GM19468 (cell line): ENCODE measurements around the gene PCED1B.
"Not testable (repeated sequence)": the region's sequence is repeated elsewhere in the genome, so short reads cannot be mapped to it uniquely, and the experiment has no call there.

ENCODE experiments used
- ATAC-seq: cut with Tn5 transposase; IDR thresholded peaks from one replicate; pipeline ENCODE4 v1.9.1; 2021; ENCODE audit warnings: mild to moderate bottlenecking, moderate library complexity, moderate number of reproducible peaks; ENCODE audit not compliant: unreplicated experiment; ENCODE audit errors: extremely low read depth

The PCED1B gene

GRCh38 chr12:47159348-47159747 lies 79.9 kb downstream of the PCED1B start:
- no peak for ATAC-seq

GRCh38 chr12:47160316-47161244 lies 81.2 kb downstream of the PCED1B start:
- ATAC-seq = no peak

- ATAC-seq = no peak
These were observed 84.7 kb downstream of the PCED1B start for GRCh38 chr12:47164116-47164515.

DNA sequence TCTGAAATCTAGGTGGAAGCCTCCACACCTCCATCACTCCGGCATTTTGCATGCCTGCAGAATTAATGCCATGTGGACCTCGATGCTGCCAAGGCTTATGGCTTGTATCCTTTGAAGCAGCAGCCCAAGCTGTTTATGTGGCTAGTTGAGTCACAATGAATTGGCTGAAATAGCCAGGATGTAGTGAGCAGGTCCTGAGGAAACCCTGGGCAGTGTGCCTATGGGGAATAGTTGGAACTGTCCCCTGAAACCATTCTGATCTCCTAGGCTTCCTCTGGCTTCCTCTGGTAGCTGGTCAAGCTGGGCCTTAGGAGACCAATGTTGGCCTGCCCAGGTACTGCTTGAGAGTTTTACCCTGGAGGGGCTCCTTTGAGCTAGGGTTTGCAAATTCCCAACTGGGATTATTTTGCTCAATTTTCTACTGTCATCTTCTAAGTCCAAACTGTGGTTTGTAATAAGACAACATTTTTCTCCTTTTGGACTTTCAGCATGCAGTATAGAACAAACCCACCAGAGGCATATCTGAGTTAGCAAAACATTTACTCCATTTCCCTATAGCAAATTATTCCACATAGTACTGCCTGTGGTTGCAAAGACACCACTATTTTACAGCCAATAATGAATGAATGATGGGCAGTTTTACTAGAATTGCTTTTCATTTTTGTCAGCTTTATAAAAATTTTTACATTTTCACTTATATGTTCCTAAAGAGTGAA lies 85.5 kb downstream of the PCED1B start:
- no peak for ATAC-seq

- ATAC-seq = no peak
These were observed 86.5 kb downstream of the PCED1B start for GRCh38 chr12:47165934-47166333.

DNA sequence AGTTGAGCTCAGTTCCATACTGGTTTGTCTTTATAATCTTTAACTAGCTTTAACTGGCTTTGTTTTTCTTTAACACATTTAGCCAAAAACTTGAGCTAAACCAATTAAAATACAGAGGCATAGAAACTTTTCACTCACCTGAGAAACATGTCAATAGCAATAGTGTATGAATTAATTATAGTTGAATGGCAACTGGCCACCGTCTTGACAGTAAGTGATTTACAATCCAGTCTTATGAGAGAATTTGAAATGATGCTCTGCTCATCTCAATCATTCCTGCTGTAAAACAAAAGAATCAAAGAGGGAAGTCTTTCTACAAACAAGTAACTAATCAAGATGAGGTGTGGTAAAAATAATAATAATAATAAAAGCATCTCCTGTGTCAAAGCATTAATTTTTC lies 86.9 kb downstream of the PCED1B start:
- ATAC-seq = no peak

GRCh38 chr12:47170281-47170680 lies 90.9 kb downstream of the PCED1B start:
- not testable (repeated sequence) for ATAC-seq

DNA sequence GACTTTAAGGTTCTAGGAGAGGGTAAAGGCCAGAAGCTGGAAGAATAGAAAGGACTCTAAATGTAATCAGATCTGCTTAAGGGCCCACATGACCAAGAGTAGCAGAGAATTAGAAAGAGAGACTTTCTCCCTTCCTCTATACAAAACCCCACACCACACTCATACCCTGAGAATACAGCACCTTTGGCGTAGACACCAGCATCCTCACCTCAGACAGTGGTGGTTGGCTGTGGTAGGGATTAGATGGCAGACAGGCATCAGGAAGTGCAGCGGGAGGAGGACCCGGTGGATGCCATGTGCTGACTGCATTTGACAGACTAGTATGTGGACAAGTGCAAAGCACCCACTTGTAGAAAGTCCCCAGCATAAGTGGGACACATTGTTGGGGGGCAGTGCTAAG lies 98.6 kb downstream of the PCED1B start:
- no peak for ATAC-seq

DNA sequence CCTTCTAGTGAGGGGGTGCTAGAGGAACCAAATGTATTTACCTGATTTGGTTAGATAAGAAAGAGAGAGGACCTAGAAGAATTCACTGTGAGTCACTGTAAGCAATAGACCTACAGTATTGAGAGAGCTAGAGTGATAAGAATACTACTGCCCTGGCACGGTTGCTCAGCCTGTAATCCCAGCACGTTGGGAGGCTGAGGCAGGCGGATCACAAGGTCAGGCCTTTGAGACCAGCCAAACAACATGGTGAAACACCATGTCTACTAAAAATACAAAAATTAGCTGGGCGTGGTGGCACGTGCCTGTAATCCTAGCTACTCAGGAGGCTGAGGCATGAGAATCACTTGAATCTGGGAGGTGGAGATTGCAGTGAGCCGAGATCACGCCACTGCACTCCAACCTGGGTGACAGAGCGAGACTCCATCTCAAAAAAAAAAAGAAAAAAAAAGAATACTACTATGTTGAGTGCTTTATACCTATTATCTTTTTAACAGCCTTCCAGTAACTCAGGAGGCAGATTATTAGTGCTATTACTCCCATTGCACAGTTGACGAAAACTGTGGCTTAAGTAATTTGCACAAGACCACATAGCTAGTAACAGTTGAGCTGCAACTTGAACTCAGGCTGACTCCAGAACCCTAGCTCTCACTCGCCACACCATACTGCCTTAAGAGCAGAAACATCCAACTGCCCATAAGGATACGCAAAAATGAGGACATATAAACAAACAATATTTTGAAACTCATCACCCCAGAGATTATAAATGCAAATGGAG lies 102.9 kb downstream of the PCED1B start:
- not testable (repeated sequence) for ATAC-seq

DNA sequence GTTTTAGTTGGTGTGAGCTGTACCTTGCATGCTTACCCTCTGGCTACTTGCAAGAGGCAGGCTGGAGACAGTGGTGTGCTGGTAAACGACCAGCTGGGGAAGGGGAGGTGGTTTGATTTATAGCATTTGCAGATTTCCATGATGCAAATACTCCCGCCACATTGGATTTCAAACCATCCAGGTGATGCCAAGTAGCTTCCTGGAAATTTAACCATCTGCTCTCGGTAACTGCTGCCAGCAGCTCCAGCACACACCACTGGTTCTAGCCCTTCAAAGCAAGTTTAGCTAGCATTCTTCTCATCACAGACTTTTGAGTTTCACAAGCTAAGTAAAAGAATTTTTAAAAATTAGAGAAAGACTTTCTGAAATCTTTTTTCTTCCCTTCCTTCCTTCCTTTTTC lies 104.8 kb downstream of the PCED1B start:
- no peak for ATAC-seq

DNA sequence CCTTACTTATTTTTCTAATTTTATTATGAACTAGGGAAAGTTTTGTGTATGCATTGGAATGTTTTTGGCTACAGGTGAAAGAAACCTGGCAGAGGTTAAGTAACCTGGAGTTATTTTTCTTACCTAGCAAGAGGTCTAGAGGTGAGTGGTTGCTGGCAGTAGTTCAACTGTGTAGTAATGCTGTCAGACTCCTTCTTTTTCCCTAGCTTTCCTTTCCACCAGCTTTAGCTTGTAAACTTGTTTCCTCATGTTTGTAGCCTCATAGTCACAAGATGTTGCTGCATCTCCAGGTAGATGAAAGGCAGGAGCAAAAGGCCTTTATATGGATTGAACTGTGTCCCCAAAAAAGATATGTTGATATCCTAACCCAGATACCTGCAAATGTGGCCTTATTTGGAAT lies 105.4 kb downstream of the PCED1B start:
- no peak for ATAC-seq

DNA sequence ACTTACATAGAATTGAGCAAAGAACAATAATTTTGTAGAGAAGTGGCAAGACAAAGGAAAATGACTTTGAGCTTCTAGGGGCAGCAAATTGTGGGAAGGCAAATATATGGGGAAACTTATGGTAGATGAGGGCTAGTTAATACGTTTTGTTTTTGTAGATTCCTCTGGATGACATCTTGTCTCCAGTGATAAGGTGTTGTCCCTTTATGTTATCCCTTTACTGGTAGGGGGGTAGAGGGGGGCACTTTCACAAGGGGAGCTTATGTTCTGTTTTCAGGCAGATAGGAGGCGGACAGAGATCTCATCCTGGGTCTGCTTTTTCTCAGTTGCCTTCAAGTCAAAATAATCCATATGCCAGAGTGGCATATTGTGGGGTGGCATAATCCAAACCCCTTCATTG lies 106.8 kb downstream of the PCED1B start:
- ATAC-seq = no peak

DNA sequence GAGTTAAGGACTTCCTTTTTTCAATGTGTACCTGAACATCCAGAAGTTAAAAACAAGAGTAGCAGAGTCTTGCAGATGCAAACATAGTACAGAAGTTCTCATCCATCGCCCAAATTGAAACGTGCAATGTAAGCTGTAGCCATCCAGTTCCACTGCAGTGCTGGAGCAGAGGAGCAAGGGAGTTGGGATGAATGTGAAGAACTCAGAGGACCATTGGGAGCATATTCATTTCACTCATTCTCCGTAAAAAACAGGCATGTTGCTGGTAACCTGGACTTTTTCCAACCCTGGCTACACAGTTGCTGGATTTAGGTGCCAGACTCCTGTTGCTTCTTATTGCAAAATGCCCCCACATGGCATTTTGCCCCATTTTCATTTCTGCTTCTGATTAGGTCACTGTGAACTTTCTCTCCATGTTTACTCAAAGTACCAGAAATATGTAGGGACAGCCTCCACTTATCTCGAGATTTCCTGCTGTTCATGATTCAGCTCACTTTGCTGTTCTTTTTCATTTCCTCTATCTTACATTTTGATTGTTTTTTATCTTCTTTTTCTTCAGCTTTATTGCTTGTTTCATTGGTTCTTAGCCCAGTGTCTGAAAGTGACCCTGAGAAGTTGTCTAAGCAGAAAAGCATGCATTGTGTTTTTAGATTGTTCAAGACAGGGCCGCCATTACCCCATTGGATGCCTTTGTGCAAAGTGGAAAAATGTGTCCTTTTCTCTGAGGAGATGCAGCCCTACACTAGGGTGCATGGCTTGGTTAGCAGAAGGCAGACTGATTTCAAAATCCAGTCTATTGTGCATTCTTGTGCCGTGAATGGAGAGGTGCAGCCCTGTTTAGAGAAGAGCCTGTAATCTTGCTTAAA lies 109.4 kb downstream of the PCED1B start:
- ATAC-seq = no peak

GRCh38 chr12:47189728-47190127 lies 110.3 kb downstream of the PCED1B start:
- ATAC-seq = no peak

- no peak for ATAC-seq
These were observed 110.9 kb downstream of the PCED1B start for GRCh38 chr12:47190271-47190750.

DNA sequence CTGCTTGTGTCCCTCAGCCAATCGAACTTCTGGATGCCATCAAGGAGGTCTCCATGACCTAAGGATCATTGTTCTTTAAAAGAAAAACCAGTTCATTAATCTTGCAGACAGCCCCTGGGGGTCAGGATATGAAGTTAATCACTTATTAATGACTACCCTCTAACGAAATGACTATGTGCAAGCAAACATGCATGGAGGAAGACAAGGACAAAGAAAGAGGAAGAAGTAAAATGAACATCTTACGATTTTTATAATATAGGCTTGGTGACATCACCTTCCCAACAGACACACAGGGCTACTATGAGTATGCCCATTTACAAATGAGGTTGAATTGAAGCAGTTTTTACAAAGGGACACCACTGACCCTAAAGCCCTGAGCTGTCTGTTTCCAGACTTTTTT lies 111.5 kb downstream of the PCED1B start:
- no peak for ATAC-seq

DNA sequence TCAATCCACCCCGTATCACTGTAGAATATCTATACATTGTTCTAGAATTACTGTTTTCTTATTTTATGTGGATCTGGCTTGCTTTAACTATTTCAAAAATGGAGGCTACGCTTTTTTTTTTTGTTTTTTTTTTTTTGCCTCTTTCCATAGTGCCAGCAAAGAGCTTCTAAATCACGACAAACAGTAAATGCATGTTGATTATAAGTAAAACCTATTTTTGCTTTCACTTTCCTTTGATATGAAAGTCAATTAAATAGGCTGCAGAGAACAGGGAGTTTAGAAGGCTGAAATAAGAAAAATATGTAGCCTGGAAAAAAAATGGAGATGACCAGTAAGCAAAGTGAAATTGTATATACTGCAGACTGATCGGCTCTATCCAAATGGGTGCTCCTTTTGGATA lies 112.6 kb downstream of the PCED1B start:
- ATAC-seq = no peak

DNA sequence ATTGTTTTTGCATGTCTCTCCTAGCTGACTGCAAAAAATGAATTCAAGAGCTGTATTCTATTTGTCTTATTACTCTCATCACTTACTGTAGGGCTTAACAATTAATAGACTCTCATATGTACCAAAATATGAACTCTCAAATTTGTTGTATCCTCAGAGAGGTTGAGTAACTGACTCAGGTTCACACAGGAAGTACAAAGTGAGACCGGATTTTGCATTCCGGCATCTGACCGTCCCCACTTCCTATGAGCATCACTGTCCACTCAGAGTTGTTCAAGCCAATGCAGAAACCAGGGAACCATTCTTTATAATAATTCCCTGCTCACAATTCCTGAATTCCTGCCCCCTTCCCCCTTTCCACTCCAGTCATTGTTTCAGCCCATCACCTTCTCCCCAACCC lies 113.6 kb downstream of the PCED1B start:
- ATAC-seq = no peak

DNA sequence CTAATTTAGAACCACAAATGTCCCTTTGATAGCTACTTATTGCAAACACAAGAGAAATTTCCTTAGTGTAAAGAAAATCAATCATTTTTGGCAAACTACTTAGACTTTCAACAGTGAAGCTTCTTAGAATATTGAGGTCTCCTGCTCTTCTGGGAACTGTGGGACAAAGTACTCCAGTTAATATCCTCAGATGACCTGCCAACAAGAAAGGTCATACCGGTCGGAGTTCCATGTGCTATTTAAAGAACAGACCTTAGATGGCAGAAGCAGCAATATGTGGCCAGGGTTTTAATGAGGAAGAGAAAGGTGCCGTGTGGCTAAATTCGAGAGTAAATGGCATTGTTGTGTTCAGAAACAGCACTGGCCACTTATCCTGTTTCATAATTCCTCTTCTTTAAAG lies 115.1 kb downstream of the PCED1B start:
- ATAC-seq = no peak

DNA sequence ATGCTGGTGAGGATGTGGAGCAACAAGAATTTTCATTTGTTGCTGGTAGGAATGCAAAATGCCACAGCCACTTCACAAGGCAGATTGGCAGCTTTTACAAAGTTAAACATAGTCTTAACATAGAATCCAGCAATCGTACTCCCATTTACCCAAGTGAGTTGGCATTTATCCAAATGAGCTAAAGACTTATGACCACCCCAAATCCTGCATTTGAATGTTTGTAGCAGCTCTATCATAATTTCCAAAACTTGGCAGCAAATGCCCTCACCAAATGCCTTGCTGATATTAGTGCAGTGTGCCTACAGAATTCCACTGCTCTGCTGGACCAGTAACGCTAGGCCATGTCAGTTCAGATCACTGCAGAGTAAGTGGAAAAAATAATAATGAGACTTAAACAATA lies 121.0 kb downstream of the PCED1B start:
- no peak for ATAC-seq
